Activated naive CD4-positive, alpha-beta T cell treated with anti-CD3 and anti-CD28 coated beads, Interleukin-2, amount 50 U/mL, for 72 hours (primary cell): ENCODE measurements around the gene TCP11. TPM values are rescaled to one million over a fixed set of nuclear protein-coding genes. Genes with fewer than 3 reads are reported as not detected.

Experiments
- ATAC-seq, 2 donors: fragments of 150-1000 bp; cut with Tn5 transposase; 2 replicates each; pipeline ENCODE4 v1.10.0; 2021; ENCODE audit warnings: mild to moderate bottlenecking in 2 of 2, moderate library complexity in 2 of 2
- DNase-seq, 2 donors: peaks; one replicate each; pipeline ENCODE4 v3.0.0; 2021 to 2022; ENCODE audit warnings: low spot score in 2 of 2
- H3K27ac Mint-ChIP-seq, 2 donors: one replicate each; pipeline ENCODE4 v1.8.0; 2022; ENCODE audit warnings: mild to moderate bottlenecking in 2 of 2, mixed read lengths in 2 of 2
- H3K36me3 Mint-ChIP-seq, 2 donors: one replicate each; pipeline ENCODE4 v1.8.0; 2022; ENCODE audit warnings: mixed read lengths in 2 of 2
- H3K9me3 Mint-ChIP-seq, 2 donors: one replicate each; pipeline ENCODE4 v1.8.0; 2022; ENCODE audit warnings: mixed read lengths in 2 of 2
- total RNA-seq, 2 donors: library from RNA; stranded (reverse); gene quantifications; one replicate each; pipeline ENCODE4 v1.2.3, GENCODE V29; 2022

Gene TCP11
- total RNA-seq, 2 donors from 2014 or later: not detected

DNA sequence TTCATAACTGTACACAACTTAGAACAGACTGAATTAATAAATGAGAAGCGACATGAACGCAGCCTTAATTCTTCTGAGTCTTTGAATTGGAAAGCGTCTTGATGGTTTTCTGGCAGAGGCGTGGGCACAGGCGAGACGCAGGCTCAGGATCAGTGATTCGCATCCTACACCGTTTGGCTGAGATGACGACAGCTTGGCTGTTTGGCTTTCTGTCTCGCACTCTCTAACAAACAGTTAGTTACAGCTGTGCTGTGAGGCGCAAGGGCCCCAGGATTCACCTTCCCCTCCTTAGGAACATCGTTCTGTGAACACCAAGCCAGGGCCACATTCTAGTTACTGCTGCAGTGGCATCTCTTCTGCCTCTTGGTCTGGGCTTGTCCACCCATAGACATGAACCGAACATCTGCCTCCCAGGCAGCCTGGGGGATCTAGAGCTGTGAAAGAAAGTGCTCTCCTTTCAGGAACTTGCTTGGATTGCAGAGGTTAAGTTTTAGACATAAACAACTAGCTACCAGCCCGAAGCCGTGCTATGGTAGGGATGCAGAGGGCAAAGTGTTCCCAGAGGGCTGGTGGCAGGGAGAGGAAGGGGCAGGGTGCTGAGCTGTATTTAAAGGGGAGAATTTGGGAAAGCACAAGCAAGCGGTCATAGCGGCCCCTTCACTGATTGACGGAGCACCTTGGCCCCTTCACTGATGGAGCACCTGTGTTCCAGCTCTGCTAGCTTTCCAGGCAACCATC, 49.6 kb downstream of the TCP11 start:
- DNase-seq (no peak), ATAC-seq (no peak)
- Mint-ChIP-seq H3K36me3 (peaks cover 0 to 9% of the 10 kb centered on the region in 2 donors), H3K9me3 (no peaks in the 10 kb centered on the region), H3K27ac (no peak overlapping the region)

DNA sequence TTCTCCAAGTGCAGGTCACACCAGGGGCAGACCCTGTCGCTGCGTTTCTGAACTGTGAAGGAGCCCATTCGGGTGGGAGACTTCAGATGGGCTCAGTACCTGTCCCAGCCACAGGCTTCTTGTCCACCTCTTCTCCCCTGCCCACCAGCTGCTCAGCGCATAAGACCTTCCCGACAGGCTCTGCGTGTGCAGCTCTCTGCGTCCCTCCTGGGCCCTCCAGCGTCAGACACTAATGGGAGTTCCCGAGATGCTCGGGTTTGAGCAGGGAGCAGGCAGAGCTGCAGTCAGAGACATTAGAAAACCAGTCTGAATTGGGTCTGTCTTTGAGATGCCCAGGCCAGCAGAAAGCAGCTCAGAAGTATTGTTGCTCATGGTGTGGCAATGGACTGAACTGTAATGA, 50.4 kb downstream of the TCP11 start:
- H3K9me3 Mint-ChIP-seq: no peaks in the 10 kb centered on the region
- peaks cover 0 to 9% of the 10 kb centered on the region in 2 donors for H3K36me3 Mint-ChIP-seq
- ATAC-seq (no peak), DNase-seq (no peak)
- peak overlapping the region in 1 of 2 donors; percentile 50 for H3K27ac Mint-ChIP-seq

DNA sequence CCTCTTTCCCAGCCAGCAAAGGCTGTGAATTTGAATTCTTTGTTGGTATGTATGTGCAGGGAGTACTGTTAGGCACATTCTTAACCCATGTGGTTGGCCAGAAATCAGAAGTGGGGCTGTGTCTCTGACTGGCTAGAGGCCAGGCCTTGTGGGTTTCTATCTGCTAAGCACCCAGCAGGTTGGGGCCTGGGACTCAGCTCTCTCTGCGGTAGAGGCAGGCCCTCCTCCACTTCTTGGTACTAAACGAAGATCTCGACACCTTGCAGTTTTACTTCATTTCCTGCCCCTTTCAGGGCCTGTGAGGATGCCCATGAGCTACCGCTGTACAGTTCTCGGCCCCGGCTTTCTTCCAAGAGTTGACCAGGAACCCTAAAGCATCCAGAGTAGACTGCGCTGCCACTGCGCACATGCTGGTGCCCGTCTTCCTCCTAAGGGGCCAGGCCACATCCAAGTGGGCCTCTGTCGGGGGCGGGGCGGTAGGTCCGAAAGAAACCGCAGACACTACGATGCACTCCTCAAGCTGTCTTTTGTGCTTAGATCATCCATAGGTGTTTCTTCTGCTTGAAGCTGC, 51.1 kb downstream of the TCP11 start:
- ATAC-seq (no peak), DNase-seq (no peak)
- H3K36me3 Mint-ChIP-seq: peaks cover 0 to 9% of the 10 kb centered on the region in 2 donors
- no peaks in the 10 kb centered on the region for H3K9me3 Mint-ChIP-seq
- no peak overlapping the region for H3K27ac Mint-ChIP-seq

DNA sequence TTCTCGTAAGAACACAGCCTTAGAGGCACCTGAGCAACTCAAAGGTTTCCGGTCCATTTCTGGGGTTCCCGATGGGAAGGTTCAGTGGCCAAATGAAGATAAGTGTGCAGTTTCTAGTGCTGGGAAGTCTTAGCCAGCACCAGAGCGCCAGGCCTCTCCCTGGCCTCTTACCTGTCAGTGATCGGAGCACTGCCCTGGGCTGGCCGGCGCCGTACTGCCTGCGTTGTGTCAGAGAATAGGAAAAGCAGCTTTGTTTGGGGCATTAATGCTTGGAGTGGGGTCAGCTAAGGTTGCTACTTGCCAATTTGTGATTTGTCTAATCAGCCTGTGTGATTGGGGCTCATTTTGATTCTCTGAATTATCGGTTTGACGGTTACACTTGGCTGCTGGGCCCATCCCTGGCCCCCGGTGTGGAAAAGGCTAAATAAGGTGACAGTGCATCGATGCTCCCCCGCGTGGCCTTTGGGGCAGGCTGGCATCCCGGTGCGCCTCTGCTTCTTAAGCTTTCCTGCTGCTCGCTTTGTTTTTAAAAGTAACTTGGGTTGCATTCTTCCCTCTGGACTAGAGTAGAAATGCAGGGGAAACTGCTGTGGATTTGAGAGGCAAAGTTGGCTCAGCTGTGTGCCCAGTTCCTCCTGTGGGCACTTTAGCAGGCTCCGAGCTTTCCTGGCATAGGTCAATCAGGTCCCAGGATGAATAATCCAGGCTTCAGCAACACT, 51.8 kb downstream of the TCP11 start:
- no peaks in the 10 kb centered on the region for H3K9me3 Mint-ChIP-seq
- ATAC-seq (no peak), DNase-seq (no peak)
- no peak overlapping the region for H3K27ac Mint-ChIP-seq
- peaks cover 0 to 9% of the 10 kb centered on the region in 2 donors for H3K36me3 Mint-ChIP-seq

DNA sequence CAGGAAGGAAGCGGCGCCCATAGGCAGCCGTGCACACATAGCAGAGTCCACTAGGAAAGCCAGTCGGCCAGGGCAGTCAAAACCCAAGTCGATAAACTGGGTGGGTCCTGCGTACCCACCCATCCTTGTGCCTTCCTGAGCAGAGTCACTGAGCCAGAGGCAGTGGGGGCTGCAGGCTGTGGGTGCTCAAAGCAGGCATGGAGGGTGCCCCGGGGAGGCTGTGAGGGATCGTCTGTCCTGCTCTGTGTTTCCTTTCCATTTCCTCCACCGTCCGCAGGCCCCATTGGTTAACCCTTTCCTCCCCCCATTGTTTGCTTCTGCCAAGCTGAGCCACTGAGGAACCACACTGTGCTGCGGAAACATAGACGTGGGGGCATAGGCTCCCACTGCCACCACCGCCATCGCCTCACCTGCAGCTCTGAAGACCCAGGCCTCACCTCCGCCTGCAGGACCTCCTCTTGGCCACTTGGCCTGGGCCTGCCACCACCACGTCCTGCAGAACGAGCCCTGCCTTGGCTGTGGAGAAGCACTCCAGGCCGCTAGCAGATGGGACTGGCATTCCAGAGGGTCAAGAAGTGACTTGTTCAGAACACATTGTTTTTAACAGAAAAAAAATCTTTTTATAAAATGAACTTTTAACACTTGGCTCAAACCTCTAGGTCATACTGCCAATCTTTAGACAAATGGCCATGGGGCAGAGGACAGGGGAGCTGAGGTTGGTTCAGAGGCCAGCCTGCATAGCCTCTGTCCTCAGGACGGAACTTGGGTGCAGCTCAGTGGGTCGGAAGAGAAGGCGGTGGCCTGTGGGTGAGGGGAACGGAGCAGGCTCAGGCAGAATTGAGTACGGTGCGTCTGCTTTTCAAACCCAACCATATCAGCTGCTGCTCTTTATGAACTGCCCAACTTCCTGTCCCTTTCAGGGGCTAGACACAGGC, 52.6 kb downstream of the TCP11 start:
- Mint-ChIP-seq H3K36me3 (peaks cover 0 to 9% of the 10 kb centered on the region in 2 donors), H3K27ac (no peak overlapping the region), H3K9me3 (no peaks in the 10 kb centered on the region)
- no peak for ATAC-seq
- DNase-seq: no peak

DNA sequence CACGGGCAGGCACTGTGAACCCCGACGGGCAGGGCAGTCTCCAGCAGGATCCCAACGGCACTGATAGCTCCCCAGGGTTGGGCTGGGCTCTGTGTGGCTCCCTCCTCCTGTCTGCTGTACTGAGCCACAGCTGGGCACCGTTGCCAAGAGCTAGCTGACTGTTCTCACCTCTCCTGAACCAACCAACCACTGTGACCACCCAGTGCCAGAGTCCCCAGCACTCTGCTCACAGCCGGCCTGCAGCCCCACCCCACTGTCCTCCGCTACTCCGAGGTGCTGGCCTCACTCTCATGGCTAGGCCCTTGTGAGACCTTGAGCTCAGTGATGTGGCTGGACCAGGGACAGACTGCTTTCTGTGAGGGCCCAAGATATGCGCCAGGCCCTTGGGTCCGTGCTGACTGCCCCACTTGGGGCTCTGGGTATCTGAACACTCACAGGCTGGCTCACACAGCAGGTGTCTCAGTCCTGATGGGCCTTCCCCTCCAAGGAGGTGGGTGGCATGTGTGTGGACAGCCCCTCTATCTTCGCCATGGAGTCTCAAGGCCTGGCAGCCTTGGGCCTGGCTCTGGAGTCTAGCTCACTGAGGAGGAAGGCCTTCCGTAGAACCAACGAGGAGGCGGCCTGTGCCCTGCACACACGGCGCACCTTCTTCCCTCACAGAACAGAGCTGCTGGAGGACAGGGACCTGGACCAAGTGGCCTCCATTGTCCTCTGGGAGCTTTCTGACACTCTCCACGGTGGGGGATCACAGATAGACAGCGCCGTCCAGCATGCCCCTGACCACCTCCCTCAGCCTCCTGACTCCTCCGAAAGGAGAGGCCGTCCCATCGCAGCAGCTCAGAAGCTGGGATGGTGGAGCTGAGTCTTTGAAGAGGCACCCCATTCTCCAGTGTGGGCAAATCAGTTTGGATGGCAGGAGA, 53.5 kb downstream of the TCP11 start:
- DNase-seq (no peak), ATAC-seq (no peak)
- H3K27ac Mint-ChIP-seq: peak overlapping the region in 1 of 2 donors; percentile 93
- no peaks in the 10 kb centered on the region for H3K9me3 Mint-ChIP-seq
- H3K36me3 Mint-ChIP-seq: peaks cover 0 to 9% of the 10 kb centered on the region in 2 donors

DNA sequence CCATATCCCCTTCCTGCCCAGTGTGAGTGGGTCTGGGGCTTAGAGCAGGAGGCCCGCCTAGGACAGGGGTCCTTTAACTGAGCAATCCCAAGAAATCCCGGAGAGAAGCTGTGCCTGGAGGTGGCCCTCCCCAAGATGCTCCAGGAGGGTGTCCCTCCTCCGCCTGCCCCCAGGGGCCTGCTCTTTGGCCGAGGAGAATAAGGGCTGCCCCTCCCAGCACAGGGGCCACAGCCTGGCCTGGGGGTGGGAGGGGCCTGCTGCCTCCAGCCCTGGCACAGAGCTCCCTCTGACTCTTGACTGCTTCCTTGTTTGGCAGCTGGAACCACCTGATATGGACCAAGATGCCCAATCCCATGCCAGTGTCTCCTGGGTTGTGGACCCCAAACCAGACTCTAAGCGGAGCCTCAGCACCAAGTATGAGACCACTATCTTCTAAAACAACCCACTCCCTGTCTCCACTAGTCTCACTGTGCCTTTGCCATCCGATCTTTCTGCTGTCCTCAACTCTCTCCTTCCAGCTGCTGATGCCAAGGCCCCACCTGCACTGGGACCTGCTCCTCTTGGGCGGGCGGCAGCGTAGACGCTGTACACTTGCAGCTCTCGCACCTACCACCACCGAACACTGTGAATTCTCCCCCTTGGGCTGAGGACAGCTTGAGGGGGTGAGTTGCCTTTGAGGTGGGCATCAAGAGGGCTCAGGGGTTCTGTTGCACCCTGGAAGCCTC, 54.3 kb downstream of the TCP11 start:
- no peak for DNase-seq
- peak overlapping the region in 1 of 2 donors; percentile 93 for H3K27ac Mint-ChIP-seq
- peaks cover 0 to 12% of the 10 kb centered on the region in 2 donors for H3K36me3 Mint-ChIP-seq
- no peak for ATAC-seq
- H3K9me3 Mint-ChIP-seq: no peaks in the 10 kb centered on the region

DNA sequence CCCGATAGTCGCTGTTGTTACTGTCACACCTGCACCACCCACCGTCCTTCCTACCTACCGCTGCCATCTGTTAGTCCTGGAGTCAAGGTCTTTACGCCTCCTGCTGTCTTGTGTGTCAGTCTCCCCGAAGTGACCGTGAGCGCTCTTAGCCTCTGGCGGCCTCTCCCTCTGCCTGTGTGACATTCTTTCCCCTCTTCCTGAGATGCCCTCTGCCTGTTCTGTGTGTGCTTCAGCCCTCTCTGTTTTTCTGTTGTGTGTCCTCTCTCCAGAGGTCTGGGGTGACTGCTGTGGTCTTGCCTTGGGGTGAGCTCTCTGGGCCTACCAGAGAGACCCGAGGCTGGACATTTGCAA, 54.9 kb downstream of the TCP11 start:
- DNase-seq (no peak), ATAC-seq (no peak)
- Mint-ChIP-seq H3K36me3 (peaks cover 0 to 14% of the 10 kb centered on the region in 2 donors), H3K27ac (peak overlapping the region in 1 of 2 donors; percentile 37), H3K9me3 (no peaks in the 10 kb centered on the region)

DNA sequence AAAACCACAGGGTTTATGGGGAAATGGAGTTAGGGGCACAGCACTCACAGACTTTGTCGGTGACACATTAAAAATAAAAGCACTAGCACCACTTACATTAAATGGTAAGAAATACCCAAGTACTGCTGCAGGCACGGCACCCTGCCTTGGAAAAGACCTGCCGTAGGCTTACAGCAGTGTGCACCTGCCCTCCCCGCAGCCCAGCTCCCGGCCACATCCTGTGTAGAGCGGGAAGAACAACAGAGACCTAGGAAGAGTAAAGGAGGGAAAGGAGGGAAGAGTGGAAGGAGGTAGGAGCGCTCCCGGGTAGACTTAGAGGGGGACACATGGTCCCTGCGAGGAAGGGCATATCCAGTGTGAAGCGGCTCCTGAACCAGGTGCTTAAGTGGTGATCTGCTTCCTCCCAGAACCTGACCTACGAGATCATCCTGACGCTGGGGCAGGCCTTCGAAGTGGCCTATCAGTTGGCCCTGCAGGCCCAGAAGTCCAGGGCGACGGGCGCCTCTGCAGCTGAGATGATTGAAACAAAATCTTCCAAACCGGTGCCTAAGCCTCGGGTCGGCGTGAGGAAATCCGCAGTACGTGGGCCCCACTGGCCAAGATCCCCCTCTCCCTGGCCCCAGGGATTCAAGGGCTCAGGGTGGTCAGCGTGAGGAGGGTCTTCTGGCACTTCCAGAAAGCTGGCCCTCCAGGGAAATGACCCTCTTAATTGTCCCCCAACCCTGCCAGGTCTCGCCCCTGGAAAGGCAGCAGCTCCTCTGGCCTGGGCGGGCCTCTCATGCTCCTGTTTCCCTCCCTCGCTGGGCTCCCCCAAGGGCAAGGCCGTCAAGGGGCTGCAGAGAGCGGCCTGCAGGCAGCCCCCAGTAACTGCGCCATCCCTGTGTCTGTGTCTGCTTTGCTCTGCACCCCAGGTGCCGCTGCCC, 55.5 kb downstream of the TCP11 start:
- ATAC-seq (no peak), DNase-seq (no peak)
- Mint-ChIP-seq H3K9me3 (no peaks in the 10 kb centered on the region), H3K27ac (no peak overlapping the region), H3K36me3 (peaks cover 0 to 14% of the 10 kb centered on the region in 2 donors)

DNA sequence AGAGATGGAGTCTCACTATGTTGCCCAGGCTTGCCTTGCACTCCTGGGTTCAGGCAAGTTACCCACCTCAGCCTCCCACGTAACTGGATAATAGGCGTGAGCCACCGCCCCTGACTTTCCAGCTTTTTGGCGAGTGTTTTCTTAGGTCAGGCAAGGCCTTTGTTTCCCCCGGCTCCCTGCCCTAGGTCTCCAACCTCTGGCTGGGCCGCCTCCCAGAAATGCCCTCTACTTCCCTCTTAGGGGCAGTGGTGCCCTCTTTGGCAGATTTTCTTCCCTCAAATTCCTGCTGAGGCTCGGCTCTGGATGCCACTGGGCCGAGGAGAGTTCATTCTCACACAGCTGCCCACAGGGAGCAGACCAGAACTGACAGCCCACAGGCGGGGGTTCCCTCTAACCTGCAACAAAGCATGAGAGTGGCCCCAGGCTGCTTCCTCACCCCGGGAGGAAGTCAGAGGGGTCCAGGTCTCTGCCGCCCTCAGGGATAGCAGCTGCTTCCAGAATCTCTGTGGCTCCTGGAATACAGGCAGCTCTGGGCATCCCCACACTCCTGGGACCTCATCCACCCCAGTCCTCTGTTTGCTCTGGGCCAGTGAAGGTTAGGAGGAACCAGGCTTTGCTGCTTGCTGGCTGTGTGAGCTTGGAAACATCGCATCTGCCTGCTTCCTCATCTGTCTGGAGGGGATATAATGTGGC, 56.5 kb downstream of the TCP11 start:
- peak overlapping the region in 1 of 2 donors; percentile 10 for H3K27ac Mint-ChIP-seq
- DNase-seq (no peak), ATAC-seq (no peak)
- peaks cover 0 to 14% of the 10 kb centered on the region in 2 donors for H3K36me3 Mint-ChIP-seq
- no peaks in the 10 kb centered on the region for H3K9me3 Mint-ChIP-seq

DNA sequence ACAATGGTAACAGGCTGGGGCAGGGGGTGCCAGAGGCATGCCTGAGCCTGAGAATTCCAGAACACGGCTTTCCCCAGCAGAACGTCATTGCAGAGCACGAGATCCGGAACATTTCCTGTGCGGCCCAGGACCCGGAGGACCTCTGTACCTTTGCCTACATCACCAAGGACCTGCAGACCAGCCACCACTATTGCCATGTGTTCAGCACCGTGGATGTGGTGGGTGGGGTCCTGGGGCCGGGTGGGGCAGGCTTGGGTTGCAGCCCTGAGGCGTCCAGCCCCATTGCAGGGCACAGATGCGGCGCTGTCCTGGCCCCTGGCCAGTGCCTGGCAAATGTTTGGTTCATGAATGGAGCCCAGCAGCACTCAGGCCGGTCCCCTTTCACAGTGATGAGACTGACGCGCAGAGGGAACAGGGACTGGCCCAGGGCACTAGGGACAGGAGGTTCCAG, 57.1 kb downstream of the TCP11 start:
- DNase-seq: no peak
- peak overlapping the region in 1 of 2 donors; percentile 16 for H3K27ac Mint-ChIP-seq
- H3K36me3 Mint-ChIP-seq: peaks cover 0 to 14% of the 10 kb centered on the region in 2 donors
- no peak for ATAC-seq
- no peaks in the 10 kb centered on the region for H3K9me3 Mint-ChIP-seq

DNA sequence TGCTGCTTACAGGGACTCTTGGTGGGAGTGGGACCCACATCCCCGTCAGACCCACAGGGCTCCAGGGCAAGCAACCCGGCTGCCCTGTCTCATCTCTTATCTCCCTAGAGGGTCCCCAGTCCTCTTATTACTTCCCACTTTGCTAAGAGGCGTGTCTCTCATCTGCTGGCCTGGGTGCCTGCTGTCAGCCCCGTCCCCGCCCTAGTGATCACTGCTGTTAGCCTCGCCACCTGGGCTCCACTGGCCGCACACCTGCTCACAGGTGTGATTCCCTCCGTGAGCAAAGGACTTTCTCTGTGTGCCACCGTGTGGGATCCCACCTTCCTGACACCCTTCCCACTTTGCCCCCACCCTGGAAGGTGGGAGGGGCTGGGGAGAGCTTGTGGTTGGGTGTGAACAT, 57.6 kb downstream of the TCP11 start:
- ATAC-seq (no peak), DNase-seq (no peak)
- Mint-ChIP-seq H3K36me3 (peaks cover 0 to 14% of the 10 kb centered on the region in 2 donors), H3K27ac (peak overlapping the region in 1 of 2 donors; percentile 16), H3K9me3 (no peaks in the 10 kb centered on the region)

DNA sequence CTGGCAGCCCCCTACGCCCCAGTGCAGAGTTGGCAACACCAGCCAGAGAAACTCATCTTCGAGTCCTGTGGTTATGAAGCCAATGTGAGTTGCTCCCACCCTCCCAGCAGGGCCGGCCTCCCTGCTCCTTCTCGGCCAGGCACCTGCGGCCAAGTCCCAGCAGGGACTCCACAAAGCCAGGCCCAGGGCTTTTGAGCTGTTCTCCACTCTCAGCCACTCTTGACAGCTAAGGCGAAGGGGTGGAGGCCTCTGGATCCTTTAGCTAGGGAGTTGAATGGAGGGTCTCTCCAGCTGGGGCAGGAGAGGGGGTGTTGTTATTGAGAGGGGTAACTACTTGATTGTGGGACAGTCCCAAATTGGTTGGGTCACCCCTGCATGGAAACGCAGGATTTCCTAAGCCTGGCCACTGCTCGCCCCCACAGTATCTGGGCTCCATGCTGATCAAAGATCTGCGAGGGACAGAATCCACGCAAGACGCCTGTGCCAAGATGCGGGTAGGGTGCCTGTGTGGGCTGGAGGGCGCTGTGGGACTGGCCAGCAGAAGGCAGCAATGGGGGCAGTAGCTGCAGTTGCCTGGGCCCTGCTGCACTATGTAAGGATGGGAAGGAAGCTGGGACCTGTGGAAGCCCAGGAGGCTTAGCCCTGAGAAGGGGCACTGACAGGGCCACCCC, 58.3 kb downstream of the TCP11 start:
- no peak for ATAC-seq
- H3K27ac Mint-ChIP-seq: no peak overlapping the region

More for the DNA sequence above, 58.3 kb downstream of the TCP11 start:
- Mint-ChIP-seq H3K9me3 (no peaks in the 10 kb centered on the region), H3K36me3 (peaks cover 0 to 11% of the 10 kb centered on the region in 2 donors)
- peak in 1 of 2 donors; percentile 23 for DNase-seq
